HG03095 (cell line): Measurements from ENCODE around the gene NGRN.
"Not testable (repeated sequence)": the region's sequence is repeated elsewhere in the genome, so short reads cannot be mapped to it uniquely, and the experiment has no call there.

Experiments
- ATAC-seq: cut with Tn5 transposase; IDR thresholded peaks from one replicate; pipeline ENCODE4 v1.9.1; 2021; ENCODE audit warnings: moderate library complexity; ENCODE audit not compliant: unreplicated experiment

NGRN gene

DNA sequence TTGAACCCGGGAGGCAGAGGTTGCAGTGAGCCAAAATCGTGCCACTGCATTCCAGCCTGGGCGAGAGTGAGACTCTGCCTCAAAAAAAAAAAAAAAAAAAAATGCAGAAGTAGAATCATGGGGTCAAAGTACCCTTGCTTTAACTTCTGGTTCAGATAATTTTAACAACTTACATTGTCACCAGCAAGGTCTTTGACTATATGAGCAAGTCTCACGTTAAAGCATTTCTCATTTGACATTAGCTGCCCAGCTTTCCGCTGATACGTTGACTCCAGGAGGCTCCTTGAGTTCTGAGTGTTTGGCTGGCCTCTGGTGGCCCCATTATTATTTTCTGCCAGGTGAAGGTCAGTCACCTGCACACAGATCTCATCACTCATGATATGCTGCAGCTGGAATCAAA lies 16.2 kb downstream of the NGRN start:
- ATAC-seq: not testable (repeated sequence)

GRCh38 chr15:90286678-90287077 lies 21.2 kb downstream of the NGRN start:
- no peak for ATAC-seq

DNA sequence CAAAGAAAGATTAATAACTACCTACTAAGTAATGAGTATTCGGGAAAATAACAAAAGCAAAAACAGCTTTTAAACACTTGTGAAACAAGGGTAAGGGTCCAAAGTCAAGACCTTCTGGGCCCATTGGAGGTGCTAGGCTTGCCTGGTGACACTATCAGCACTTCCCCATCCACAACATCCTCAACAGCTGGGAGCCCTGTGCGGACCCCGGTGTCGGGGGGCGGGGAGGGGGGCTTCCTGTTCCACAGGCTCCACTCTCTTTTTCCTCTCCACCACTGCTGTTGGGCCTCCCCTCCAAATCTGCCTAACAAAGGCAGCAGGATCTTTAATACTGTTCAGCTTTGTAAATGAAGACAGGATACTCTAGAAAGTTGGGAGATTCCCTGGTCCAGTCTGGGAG lies 21.6 kb downstream of the NGRN start:
- ATAC-seq: no peak

- ATAC-seq: no peak
These were observed 22.5 kb downstream of the NGRN start for GRCh38 chr15:90287946-90288345.

DNA sequence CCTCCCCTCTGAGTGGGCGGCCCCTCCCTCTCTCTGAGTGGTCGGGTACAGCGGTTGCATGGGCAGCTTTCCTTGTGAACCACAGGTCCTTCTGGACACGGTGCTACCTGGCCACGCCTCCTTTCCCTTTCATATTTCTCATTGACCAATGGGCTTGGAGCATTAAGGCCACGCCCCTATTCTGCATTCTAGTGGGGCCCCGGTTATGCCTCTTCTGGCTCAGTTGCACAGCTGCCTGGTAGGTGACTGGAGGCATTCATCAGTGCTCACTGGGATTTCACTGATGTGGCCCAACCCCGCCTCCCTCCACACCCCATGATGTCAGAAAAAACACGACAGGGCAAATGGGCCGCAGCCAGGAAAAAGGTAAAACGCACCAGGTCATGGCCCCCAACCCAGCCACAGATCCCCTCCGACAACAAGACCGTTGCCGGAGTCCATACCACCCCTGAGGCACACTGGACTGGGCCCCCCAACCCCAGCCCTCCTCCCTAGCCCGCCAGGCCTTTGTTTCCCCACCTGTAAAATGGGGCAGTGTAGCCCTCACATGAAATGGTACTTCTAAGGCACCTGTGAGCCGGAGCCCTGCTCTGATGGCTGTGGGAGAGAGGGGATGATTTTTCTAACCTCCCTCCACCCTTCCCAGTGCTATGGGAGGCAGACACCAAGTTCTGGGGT lies 26.3 kb downstream of the NGRN start:
- no peak for ATAC-seq

- not testable (repeated sequence) for ATAC-seq
These were observed 27.8 kb downstream of the NGRN start for GRCh38 chr15:90293040-90293810.

DNA sequence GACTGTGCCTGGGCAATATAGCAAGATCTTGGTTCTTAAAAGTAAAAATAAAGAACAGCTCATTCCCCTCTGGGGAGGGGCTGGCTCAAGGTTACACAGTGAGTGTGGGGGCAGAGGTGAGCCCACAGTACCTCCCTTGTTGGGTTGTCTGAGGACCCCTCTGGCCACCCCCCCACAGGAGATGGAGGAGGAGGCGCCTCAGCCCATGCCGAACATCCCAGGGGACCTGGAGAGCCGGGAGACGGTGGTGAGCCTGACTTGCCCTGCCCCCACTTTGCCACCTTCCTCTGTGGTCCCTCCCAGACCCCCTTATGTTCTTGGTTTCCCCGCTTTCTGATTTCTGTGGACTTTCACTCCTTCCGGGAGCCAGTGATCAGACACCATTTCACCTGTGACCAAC lies 28.7 kb downstream of the NGRN start:
- no peak for ATAC-seq

- no peak for ATAC-seq
These were observed 29.3 kb downstream of the NGRN start for GRCh38 chr15:90294601-90295269.

DNA sequence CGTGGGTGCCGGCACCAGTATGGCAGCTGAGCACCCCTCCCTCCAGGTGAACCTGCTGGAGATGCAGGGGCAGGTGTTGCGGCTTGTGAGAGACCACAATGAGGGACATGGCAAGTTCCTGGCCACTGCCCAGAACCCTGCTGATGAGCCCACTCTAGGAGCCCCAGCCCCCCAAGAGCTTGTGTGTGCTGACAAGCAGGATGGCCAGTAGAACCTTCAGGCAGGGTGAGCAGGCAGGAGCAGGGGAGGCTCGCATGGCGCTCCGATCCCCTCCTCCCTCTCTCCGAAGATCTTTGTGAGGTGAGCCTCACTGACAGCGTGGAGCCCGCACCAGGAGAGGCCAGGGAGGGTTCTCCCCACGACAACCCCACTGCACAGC lies 29.8 kb downstream of the NGRN start:
- no peak for ATAC-seq

DNA sequence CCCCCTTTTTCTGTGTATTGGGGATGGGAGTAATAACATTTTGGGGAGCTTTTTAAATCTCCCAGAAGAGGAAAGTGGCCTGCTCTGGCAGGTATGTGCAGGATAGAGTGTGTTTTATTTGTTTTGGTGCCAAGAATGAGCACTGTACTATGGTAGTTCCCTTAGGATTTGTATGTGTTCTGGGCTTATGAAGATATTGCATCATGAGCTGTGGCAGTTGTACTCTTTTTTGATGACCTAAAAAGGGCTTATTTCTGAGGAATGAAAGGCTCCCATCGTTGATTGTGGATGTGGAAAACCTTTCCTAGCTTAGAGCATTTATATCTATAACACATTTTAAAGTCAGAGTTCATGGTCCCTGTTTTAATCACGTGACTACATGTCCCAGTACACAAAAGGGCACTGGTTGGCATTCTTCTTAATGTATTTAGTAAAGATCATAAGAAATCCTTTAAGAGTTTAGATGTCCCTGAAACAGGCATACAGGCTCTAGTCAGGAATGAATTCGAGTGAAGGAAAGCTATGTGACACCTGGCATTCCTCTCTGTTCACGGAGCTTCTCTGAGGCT lies 30.9 kb downstream of the NGRN start:
- not testable (repeated sequence) for ATAC-seq

- no peak for ATAC-seq
These were observed 31.5 kb downstream of the NGRN start for GRCh38 chr15:90297021-90297420.

GRCh38 chr15:90300541-90300940 lies 35.1 kb downstream of the NGRN start:
- no peak for ATAC-seq

DNA sequence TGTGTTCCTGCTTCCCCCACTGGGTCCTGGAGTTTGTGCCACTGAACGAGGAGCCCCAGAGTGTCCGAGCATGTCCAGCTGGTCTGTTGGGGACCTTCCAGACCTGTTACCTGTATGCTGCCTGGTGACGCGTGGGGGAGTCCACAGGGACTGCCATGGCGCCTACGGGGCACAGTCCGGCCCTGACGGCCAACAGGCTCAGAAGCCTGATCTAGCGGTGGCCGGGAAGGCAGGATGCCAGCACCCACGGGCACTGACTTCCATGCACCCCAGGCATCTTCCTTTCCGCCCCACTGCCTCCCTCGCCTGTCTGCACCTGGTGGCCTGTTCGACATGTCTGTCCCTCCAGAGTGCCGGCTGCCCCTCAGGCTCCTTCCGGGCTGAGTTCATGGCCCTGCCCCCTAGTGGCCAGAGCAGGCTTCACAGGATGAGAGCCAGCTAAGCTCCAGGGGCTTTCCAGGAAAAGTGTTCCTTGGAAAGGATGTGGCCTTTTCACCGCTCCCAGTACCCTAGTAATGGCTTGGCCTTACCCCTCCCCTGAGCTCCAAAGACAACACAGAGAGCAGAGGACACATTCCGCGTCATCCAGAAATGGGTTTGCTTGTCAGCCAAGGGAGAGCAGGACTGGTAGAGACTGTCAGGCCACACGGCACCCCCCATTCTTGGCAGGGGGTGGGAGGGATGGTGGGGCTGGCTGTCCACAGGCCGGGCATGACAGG lies 35.7 kb downstream of the NGRN start:
- ATAC-seq: no peak

GRCh38 chr15:90301707-90302300 lies 36.3 kb downstream of the NGRN start:
- no peak for ATAC-seq

DNA sequence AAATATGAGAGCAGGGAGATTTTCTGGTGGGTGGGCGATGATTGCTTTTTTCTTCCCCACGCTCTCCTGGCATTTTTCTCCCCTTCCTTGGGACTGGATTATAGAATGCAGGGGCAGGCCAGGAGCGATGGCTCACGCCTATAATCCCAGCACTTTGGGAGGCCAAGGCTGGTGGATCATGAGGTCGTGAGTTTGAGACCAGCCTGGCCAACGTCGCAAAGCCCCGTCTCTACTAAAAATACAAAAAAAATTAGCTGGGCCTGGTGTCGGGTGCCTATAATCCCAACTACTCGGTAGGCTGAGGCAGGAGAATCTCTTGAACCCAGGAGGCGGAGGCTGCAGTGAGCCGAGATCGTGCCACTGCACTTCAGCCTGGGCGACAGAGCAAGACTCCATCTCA lies 39.9 kb downstream of the NGRN start:
- not testable (repeated sequence) for ATAC-seq

DNA sequence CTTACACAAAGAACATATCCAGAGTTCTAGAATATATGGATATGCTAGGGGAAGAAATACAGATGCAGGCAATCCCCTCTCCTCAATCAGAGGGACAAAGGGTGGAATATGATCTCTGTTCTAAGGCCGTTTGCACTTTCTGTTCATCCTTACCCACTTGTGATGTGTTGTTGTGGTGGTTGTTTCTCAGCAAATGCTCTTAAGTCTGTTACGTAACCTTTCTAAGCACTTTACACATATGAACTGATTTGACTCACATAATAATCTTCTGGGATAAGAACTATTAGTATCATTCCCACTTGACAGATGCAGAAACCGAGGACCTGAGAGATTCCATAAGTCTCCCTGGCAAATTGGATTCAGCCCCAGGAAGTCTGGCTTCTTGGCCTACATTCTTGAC lies 40.5 kb downstream of the NGRN start:
- ATAC-seq: no peak

DNA sequence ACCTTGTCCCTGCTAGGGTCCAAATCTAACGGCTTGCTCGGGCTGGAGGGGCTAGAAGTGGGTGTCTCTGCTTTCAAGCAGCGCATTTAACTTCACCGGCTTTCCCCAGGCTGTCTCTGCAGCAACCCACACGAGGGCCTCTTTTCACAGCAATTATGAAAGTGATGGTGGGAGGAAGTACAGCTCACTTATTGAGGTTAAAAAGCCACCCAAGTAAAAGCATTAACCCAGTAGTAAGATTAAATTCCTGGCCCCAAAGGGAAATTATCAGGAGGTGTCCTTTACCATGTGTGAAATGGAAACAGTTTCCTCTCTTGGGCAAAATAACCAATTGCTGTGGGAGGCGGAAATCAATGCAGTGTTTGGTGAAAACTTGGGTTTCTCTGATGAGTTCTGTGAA lies 41.1 kb downstream of the NGRN start:
- ATAC-seq: peak; percentile 76

DNA sequence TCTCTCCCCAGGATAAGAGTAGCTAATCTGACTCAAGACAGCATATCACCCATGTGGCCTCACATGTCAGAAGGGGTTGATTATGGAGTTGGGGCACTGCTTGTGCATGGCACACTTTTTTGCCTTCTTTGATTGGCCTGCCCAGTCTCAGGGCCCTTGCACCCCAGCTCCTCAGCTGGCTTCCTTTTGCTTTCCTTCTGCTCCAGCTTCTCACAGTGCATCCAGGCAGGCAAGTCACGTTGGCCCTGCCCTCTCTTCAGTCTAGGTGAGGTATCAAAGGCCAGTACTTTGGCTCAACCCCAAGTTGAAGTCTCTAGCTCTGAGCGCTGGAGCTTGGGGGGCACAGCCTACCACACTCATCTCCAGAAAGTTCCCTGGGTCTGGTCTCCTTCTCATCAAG lies 42.2 kb downstream of the NGRN start:
- no peak for ATAC-seq

- ATAC-seq: no peak
These were observed 43.5 kb downstream of the NGRN start for GRCh38 chr15:90309020-90309419.

DNA sequence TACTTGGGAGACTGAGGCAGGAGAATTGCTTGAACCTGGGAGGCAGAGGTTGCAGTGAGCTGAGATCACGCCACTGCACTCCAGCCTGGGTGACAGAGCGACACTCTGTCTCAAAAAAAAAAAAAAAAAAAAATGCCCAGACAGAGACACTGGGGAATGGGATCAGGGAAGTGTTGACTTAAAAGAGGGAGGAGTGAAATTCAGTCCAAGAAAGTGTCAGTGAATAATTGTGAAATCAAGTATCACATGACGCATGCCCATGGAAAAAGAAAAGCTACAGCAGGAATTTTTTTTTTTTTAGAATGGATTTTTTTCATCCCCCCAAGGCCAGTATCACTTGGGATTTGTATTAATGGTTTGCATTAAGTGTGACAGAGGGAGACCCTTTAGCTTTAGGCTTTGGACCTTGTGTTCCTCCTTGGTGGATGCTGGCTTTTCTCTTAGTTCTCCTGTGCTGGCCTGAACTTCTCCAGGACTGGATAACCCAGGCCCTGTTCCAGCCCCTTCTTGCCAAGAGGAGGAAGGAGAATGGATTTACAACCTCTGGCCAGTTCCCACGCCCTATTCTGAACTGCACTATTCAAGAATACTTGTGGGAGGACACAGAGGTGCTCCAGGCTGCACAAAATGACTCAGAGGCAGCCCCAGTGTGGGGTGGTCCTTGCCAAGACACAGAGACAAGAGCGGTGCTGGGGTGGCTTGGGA lies 50.0 kb downstream of the NGRN start:
- no peak for ATAC-seq
